Activated naive CD8-positive, alpha-beta T cell (primary cell): ENCODE results near the gene NES.

Experiments used
- H3K27ac Mint-ChIP-seq: one replicate; pipeline ENCODE4 v1.8.0; 2021; ENCODE audit warnings: mixed read lengths
- H3K27me3 Mint-ChIP-seq: one replicate; pipeline ENCODE4 v1.8.0; 2021; ENCODE audit warnings: mixed read lengths
- H3K36me3 Mint-ChIP-seq: one replicate; pipeline ENCODE4 v1.8.0; 2021; ENCODE audit warnings: mixed read lengths
- H3K4me1 Mint-ChIP-seq: one replicate; pipeline ENCODE4 v1.8.0; 2021; ENCODE audit warnings: low read depth, mixed read lengths
- H3K4me3 Mint-ChIP-seq: one replicate; pipeline ENCODE4 v1.8.0; 2021; ENCODE audit warnings: mild to moderate bottlenecking, mixed read lengths
- H3K9me3 Mint-ChIP-seq: one replicate; pipeline ENCODE4 v1.8.0; 2021; ENCODE audit warnings: low read depth, mixed read lengths

NES gene

DNA sequence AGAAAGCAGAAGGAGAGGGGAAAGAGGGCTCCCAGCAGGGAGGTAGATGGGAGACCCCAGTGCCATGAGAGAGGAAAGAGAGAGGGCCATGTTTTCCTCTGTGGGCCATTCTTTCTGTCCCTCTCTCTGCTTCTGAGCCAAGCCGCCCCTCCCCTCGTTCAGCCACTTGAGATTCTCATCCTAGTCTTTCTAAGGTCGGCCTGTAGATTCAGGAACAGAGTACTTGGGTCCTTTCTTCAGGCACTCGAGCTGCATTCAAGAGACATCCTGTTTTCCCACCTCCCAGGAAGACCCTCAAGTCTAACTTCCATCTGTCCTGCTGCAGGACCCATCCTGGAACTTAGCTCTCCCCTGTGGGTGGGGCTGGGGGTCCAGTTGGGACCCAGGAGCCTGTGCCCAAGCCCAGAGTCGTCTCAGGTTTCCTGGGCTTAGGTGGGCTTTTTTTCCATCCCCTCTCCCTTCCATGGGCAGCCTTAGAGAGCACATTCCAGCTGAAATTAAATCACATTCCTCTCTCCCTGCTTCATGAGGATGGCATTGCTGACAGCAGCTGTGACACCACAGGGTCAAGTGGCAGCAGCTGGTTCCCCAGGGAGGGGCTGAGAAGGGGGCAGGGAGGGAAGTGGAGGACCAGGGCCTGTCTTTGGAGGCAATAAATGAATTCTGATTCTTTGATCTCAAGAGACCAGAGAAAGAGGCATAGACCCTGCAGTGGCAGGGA lies 13.0 kb downstream of the NES start:
- H3K36me3 Mint-ChIP-seq: no peaks in the 10 kb centered on the region
- peaks cover 26% of the 10 kb centered on the region for H3K4me1 Mint-ChIP-seq
- no peak overlapping the region for H3K27ac Mint-ChIP-seq
- H3K27me3 Mint-ChIP-seq: no peaks in the 10 kb centered on the region
- no peaks in the 10 kb centered on the region for H3K9me3 Mint-ChIP-seq
- no peak overlapping the region for H3K4me3 Mint-ChIP-seq

DNA sequence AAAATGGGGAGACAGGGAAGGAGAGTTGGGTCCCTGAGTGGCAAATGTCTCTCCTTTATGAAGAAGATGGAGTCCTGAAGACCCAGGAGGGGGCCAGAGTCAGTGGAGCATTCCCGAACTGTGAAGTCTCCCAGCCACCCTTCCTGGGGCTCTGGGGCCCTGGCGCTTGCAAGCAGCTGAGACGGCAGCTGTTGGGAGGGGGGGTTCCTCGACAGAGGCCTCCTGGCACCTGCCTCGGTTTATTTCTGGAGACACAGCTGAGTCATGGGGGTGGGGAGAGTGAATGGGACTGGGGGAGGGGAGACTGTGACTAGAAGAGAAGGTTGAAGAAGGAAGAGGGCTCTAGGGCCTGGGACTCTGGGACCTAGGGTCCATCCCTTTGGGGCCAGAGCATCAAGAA lies 14.0 kb downstream of the NES start:
- no peak overlapping the region for H3K4me3 Mint-ChIP-seq
- H3K36me3 Mint-ChIP-seq: no peaks in the 10 kb centered on the region
- peaks cover 26% of the 10 kb centered on the region for H3K4me1 Mint-ChIP-seq
- no peak overlapping the region for H3K27ac Mint-ChIP-seq
- no peaks in the 10 kb centered on the region for H3K9me3 Mint-ChIP-seq
- no peaks in the 10 kb centered on the region for H3K27me3 Mint-ChIP-seq

DNA sequence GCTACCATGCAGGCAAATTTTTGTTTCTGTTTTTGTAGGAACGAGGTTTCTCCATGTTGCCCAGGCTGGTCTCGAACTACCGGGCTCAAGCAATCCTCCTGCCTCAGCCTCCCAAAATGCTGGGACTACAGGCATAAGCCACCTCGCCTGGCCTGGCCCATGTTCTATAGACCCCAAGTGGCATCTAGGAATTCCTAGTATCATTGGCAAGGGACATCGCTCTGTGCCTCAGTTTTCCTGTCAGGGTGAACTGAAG lies 14.5 kb downstream of the NES start:
- peaks cover 30% of the 10 kb centered on the region for H3K4me1 Mint-ChIP-seq
- no peak overlapping the region for H3K4me3 Mint-ChIP-seq
- no peaks in the 10 kb centered on the region for H3K27me3 Mint-ChIP-seq
- H3K36me3 Mint-ChIP-seq: no peaks in the 10 kb centered on the region
- no peaks in the 10 kb centered on the region for H3K9me3 Mint-ChIP-seq
- no peak overlapping the region for H3K27ac Mint-ChIP-seq

DNA sequence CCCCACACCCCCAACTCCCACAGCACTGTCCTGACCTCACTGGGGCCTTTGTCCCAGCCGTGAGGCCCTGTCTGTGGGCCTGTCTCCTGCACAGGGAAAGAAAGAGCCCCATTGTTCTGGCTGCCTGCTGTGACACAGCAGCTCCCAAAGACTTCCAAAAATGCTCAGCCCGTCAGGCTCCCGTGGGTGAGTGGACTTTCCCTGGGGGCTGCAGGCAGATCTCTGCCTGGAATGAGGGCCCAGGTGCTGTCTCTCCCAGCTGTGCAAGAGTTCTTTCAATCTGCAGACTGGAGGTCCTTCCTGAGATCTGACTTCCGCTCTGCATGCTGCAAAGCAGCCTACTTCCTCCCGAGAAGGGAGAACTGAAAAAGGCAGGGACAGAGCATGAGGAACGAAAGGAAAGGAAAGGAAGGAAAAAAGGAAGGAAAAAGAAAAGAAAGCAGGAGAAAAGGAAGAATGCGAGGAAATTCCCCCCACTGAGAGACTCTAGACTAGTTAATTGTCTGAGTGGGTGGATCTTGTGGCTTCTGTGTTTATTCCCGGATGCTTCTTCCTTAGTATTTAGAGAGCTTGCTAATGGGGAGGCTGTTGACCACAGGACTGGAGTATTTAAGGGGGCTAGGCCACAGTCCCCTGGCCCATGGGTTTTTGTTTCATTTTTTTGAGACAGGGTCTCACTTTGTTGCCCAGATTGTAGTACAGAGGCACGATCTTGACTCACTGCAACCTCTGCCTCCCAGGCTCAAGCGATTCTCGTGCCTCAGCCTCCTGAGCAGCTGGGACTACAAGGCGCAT lies 15.0 kb downstream of the NES start:
- no peak overlapping the region for H3K4me3 Mint-ChIP-seq
- H3K27me3 Mint-ChIP-seq: peaks cover 4% of the 10 kb centered on the region
- H3K27ac Mint-ChIP-seq: no peak overlapping the region
- H3K4me1 Mint-ChIP-seq: peaks cover 35% of the 10 kb centered on the region
- no peaks in the 10 kb centered on the region for H3K9me3 Mint-ChIP-seq
- no peaks in the 10 kb centered on the region for H3K36me3 Mint-ChIP-seq

DNA sequence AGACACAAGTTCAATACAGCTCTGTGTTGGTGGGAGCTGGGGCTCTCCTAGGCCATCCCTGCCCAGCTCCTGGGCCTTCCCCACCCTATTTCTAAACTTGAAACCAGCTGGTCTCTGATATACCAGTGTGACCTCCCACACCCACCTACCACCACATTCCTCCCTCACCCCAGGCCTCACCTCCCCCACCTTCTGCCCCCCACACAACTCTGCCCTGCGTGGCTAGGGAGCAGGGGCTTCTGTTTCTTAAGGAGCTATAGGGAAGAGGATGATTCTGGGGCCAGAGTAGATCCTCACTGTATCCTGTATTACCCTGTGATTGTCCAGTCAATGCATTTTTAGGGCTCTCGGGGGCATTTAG lies 16.5 kb downstream of the NES start:
- H3K4me3 Mint-ChIP-seq: peak overlapping the region; percentile 65
- H3K4me1 Mint-ChIP-seq: peaks cover 41% of the 10 kb centered on the region
- no peaks in the 10 kb centered on the region for H3K36me3 Mint-ChIP-seq
- H3K27ac Mint-ChIP-seq: no peak overlapping the region
- H3K27me3 Mint-ChIP-seq: peaks cover 9% of the 10 kb centered on the region
- H3K9me3 Mint-ChIP-seq: no peaks in the 10 kb centered on the region

DNA sequence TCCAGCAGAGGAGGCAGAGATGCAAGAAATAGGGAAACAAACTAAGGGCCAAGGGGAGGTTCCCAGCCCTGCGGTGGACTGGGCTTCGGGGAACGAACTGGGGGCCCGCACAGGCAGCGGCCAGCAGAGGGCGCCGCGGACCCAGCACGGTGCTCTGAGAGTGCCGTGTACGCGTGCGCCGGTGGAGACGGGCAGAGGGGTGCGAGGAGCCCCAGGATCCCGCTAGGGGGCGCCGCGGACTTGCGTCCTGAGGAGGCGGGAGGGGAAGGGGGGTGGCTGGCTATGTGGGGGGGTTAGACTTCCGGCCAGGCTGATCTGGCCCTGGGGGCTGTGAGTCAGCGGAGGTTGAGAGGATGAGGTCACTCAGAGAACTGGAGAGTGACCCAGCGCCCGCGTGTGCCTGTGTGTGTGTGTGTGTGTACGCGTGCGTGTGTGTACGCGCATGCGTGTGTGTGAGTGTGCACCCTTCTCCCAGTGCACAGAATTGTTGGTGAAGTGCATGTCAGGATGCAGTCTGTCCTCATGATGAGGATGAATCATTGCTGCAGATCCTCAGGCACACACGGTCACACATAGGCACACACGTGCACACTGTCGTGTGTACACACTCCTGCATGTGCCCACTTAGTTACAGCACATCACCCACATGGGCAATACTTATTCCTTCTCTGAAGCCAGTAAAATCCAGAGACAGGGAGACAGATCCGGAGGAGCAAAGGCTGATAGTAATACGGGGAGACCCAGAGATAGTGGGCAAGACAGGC lies 17.0 kb downstream of the NES start:
- Mint-ChIP-seq H3K4me1 (peaks cover 41% of the 10 kb centered on the region), H3K4me3 (peak overlapping the region; percentile 68), H3K27me3 (peaks cover 14% of the 10 kb centered on the region), H3K27ac (peak overlapping the region; percentile 66), H3K9me3 (no peaks in the 10 kb centered on the region), H3K36me3 (no peaks in the 10 kb centered on the region)

DNA sequence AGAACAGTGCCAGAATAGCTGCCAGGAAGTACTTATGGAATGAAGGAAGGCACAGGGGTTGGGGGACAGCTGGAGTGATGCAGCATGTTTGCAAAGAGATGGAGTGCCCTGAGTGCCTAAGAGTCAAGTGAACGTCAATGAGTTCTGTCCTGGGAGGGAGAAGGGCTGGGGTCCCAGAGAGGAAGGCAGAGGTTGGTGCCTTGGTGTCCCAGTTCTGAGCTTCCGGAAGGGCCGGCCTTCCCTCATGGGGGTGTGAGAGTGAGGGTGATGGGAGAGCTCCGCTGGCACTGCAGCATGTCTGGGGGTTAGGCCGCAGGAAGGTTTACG lies 17.6 kb downstream of the NES start:
- peaks cover 41% of the 10 kb centered on the region for H3K4me1 Mint-ChIP-seq
- H3K9me3 Mint-ChIP-seq: no peaks in the 10 kb centered on the region
- H3K27me3 Mint-ChIP-seq: peaks cover 17% of the 10 kb centered on the region
- H3K36me3 Mint-ChIP-seq: no peaks in the 10 kb centered on the region
- no peak overlapping the region for H3K27ac Mint-ChIP-seq
- H3K4me3 Mint-ChIP-seq: no peak overlapping the region

DNA sequence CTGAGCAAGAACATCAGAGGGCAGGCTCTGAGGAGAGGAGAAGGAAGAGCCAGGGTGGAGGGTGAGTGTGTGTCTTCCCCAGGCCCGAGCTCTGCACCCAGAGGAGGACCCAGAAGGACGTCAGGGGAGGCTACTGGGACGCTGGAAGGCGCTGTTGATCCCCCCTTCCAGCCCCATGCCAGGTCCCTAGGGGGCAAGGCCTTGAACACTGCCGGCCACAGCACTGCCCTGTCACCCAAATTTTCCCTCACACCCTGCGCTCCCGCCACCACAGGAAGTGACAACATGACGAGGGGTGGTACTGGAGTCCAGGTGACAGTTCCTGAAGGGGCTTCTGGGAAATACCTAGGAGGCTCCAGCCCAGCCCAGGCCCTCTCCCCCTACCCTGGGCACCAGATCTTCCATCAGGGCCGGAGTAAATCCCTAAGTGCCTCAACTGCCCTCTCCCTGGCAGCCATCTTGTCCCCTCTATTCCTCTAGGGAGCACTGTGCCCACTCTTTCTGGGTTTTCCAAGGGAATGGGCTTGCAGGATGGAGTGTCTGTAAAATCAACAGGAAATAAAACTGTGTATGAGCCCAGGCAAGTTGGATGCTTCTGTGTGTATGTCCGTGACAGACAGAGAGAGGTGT lies 18.1 kb downstream of the NES start:
- Mint-ChIP-seq H3K4me3 (no peak overlapping the region), H3K9me3 (no peaks in the 10 kb centered on the region), H3K27me3 (peaks cover 23% of the 10 kb centered on the region), H3K4me1 (peaks cover 41% of the 10 kb centered on the region), H3K36me3 (no peaks in the 10 kb centered on the region), H3K27ac (no peak overlapping the region)

DNA sequence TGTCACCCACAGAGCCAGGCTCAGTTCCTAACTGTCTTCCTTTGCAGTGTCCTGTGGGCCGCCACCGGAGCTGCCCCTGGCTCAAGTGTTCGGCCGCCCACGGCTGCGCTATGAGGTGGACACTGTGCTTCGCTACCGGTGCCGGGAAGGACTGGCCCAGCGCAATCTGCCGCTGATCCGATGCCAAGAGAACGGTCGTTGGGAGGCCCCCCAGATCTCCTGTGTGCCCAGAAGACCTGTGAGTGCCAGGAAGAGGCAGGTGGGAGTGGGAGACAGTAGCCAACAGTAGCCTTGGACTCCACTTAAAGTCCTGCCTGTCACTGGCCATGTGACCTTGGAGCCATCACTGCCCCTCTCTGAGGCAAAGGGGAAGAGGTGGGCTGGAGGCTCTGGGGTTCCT lies 18.7 kb downstream of the NES start:
- Mint-ChIP-seq H3K4me1 (peaks cover 41% of the 10 kb centered on the region), H3K9me3 (no peaks in the 10 kb centered on the region), H3K27ac (no peak overlapping the region), H3K36me3 (no peaks in the 10 kb centered on the region), H3K4me3 (no peak overlapping the region), H3K27me3 (peaks cover 27% of the 10 kb centered on the region)

DNA sequence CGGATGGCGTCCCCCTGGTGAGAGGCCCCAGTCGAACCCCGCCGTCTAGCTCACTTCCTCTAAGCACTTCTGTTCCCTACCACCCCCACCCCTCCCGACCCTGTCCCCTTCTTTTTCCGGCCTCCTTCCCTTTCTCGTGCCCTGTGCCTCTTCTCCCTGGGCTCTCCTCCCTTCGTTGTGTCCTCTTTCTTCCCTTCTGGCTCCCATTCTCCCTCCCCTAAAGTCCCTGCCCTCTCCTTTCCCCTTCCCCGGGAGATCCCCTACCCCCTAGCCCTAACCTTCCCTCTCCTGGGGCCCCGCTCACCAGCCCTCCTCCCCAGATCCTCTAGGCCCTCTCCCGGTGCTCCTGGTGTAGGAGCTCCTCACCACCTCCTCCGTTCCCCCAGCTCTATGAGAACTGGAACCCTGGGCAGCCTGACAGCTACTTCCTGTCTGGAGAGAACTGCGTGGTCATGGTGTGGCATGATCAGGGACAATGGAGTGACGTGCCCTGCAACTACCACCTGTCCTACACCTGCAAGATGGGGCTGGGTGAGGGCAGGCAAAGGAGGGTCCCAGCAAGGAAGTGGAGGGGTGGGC lies 19.4 kb downstream of the NES start:
- Mint-ChIP-seq H3K4me3 (peak overlapping the region; percentile 83), H3K27me3 (peaks cover 32% of the 10 kb centered on the region), H3K4me1 (peaks cover 41% of the 10 kb centered on the region), H3K27ac (peak overlapping the region; percentile 46), H3K36me3 (no peaks in the 10 kb centered on the region), H3K9me3 (no peaks in the 10 kb centered on the region)

DNA sequence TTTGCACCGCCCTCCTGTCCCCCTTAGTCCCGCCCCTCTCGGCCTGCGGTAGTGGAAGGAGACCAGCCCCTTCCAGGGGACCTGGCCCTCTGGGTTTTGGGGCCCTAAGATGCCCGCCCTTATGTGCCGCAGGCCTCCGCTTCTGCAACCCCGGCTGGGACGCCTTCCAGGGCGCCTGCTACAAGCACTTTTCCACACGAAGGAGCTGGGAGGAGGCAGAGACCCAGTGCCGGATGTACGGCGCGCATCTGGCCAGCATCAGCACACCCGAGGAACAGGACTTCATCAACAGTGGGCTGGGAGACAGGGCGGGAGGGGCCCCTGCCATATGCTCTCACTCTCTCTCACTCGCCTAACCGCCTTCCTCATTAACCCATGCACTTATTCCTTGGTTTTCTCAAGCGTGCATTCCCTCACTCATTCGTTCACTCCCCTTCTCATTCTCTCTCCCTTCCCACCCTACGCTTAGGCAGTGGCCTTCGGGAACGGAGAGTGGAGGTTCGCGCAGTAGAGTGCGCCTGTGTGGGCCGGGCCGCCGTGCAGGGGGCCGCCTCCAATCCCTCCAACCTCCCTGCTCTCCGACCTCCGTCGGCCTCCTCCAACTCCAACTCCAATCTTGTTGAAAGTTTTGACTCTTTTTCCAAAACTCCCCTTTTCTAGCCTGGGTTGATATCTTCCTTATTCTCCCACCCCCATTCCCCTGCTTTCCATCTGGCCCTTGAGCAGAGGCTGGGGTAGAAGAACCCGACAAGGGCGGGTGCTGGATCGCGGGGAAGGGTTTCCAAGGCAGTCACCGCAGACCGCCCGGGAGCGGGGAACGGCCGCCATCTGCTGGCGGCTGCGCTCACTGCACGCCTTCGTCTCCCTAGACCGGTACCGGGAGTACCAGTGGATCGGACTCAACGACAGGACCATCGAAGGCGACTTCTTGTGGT lies 20.1 kb downstream of the NES start:
- H3K9me3 Mint-ChIP-seq: no peaks in the 10 kb centered on the region
- H3K4me1 Mint-ChIP-seq: peaks cover 40% of the 10 kb centered on the region
- H3K36me3 Mint-ChIP-seq: no peaks in the 10 kb centered on the region
- H3K27me3 Mint-ChIP-seq: peaks cover 34% of the 10 kb centered on the region
- no peak overlapping the region for H3K27ac Mint-ChIP-seq
- H3K4me3 Mint-ChIP-seq: peak overlapping the region; percentile 83

DNA sequence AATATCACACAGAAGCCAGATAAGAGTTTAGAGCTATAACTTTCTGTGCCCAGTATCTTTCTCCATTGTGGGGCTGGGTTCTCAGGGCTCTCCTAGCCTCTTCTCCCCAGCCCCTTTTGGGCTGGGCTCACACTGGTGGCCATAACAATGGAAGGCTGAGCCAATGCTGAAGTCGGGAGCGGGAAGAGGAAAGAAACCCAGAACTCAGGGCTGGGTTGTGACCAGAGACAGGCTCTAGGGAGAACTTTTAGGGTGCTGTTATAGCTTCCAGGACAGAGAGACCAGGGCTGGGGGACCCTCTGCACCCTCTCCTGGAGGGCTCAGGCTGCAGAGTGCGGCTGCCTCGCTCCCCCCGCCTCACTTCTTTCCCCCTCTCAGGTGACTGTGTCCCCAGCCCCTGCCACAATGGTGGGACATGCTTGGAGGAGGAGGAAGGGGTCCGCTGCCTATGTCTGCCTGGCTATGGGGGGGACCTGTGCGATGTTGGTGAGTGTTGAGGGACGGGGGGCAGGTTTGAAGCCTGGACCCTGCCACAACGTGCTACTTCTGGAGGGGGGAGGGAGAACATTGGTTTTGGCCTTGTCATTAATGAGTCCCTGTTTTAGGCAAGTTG lies 21.2 kb downstream of the NES start:
- peak overlapping the region; percentile 83 for H3K4me3 Mint-ChIP-seq
- peaks cover 32% of the 10 kb centered on the region for H3K4me1 Mint-ChIP-seq
- H3K27me3 Mint-ChIP-seq: peaks cover 39% of the 10 kb centered on the region
- H3K36me3 Mint-ChIP-seq: no peaks in the 10 kb centered on the region
- peak overlapping the region; percentile 7 for H3K27ac Mint-ChIP-seq
- H3K9me3 Mint-ChIP-seq: no peaks in the 10 kb centered on the region

DNA sequence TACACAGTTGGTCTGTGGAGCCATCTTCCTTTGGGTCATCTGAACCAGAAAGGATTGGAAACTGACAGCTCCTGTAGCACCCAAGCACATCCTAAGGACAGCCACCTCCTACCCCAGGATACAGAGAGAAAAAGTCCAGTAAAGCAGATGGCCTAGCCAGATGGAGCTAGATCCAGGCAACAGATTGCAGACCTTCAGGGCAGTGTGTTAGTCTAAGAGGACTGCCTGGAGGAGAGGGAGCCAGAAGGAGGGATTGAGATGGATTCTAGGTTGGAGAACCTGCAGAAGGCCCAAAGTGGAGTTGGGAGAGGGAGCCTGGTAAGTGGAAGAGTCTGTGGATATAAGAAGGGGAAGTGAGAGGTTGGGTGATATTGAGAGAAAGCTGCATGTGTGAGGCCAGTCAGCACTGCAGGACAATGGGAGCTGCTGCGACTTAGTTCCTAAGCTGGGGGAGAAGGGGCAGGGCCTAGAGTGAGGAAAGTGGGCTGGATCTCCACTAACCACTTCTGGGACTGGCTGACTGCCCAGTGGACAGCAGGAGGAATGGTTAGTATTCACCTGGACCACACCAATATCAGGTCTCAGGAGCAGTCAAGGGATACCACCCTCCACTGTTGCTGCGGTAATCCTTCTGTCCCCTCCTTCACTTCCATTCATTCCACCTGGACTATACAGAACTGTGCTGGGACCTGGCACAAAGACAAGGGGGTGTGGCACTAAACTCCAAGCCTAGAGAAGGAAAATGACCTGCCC lies 21.9 kb downstream of the NES start:
- H3K27ac Mint-ChIP-seq: peak overlapping the region; percentile 7
- H3K36me3 Mint-ChIP-seq: no peaks in the 10 kb centered on the region
- peak overlapping the region; percentile 83 for H3K4me3 Mint-ChIP-seq
- H3K4me1 Mint-ChIP-seq: peaks cover 25% of the 10 kb centered on the region
- H3K27me3 Mint-ChIP-seq: peaks cover 40% of the 10 kb centered on the region
- H3K9me3 Mint-ChIP-seq: no peaks in the 10 kb centered on the region
